IMR-90 (cell line): ENCODE measurements around the gene DDX31. TPM values are rescaled to one million over a fixed set of nuclear protein-coding genes. Genes with fewer than 3 reads are reported as not detected.

Experiments
- ATAC-seq: fragments of 200-7000 bp; cut with Tn5 transposase; 2 replicates; pipeline ENCODE4 v1.9.1; 2020; ENCODE audit warnings: low read depth, mild to moderate bottlenecking, moderate library complexity
- BruUV-seq: library from RNA; stranded (reverse); fragments of 400-500 nt; replicated peaks from 2 replicates; lab custom pipeline; 2021; lab: Mats Ljungman, UMichigan
- CTCF ChIA-PET: fragments of 300-600 bp; formaldehyde crosslinking; extraction: SDS; loops from one replicate; lab custom pipeline; 2021; ENCODE audit warnings: antibody characterized with exemption; lab: Yijun Ruan, JAX
- POLR2A ChIA-PET: fragments of 300-600 bp; sonication (Branson Sonifier 250); formaldehyde crosslinking; loops from one replicate; lab custom pipeline; 2022; ENCODE audit warnings: antibody characterized with exemption; ENCODE audit not compliant: unreplicated experiment; lab: Charles Lee
- DNase-seq: peaks from one replicate; pipeline ENCODE4 v3.0.0; 2013
- H2AFZ ChIP-seq: replicated peaks from 2 replicates; pipeline ENCODE3; 2013; ENCODE audit warnings: low read length, mild to moderate bottlenecking; ENCODE audit not compliant: poor library complexity
- H2AK5ac ChIP-seq: 2 replicates; pipeline ENCODE4 v1.6.1; 2013; ENCODE audit warnings: low read depth, low read length, inconsistent platforms
- H2AK9ac ChIP-seq: replicated peaks from 2 replicates; pipeline ENCODE3; 2013; ENCODE audit warnings: mild to moderate bottlenecking, low read depth, low read length, moderate library complexity; ENCODE audit not compliant: poor library complexity
- H2BK120ac ChIP-seq: 2 replicates; pipeline ENCODE4 v1.6.1; 2013; ENCODE audit warnings: low read depth, low read length, inconsistent platforms
- H2BK15ac ChIP-seq: 3 replicates; pipeline ENCODE4 v1.6.1; 2013; ENCODE audit warnings: low read depth, low read length, inconsistent platforms
- H2BK20ac ChIP-seq: 2 replicates; pipeline ENCODE4 v1.6.1; 2013; ENCODE audit warnings: low read depth, mild to moderate bottlenecking, inconsistent platforms, low read length, moderate library complexity
- H2BK5ac ChIP-seq: 2 replicates; pipeline ENCODE4 v1.6.1; 2013; ENCODE audit warnings: mild to moderate bottlenecking, low read depth, low read length, inconsistent platforms; ENCODE audit not compliant: poor library complexity, severe bottlenecking
- H3K14ac ChIP-seq: replicated peaks from 2 replicates; pipeline ENCODE4 v1.6.1; 2013; ENCODE audit warnings: low read depth, low read length, inconsistent platforms
- H3K18ac ChIP-seq: 2 replicates; pipeline ENCODE4 v1.6.1; 2013; ENCODE audit warnings: low read depth, low read length, control low read depth
- H3K23ac ChIP-seq: 2 replicates; pipeline ENCODE4 v1.6.1; 2013; ENCODE audit warnings: low read depth, low read length, inconsistent platforms
- H3K27ac ChIP-seq: 2 replicates; pipeline ENCODE4 v1.5.1; 2013; ENCODE audit warnings: mild to moderate bottlenecking, control low read depth, low read length; ENCODE audit not compliant: insufficient read depth
- H3K27me3 ChIP-seq: 2 replicates; pipeline ENCODE4 v1.6.1; 2013; ENCODE audit warnings: low read length; ENCODE audit not compliant: control insufficient read depth, insufficient read depth
- H3K36me3 ChIP-seq: 2 replicates; pipeline ENCODE4 v1.6.1; 2013; ENCODE audit warnings: low read length, mixed read lengths; ENCODE audit not compliant: control insufficient read depth, insufficient read depth
- H3K4ac ChIP-seq: 2 replicates; pipeline ENCODE4 v1.6.1; 2013; ENCODE audit warnings: low read depth, low read length, inconsistent platforms
- H3K4me1 ChIP-seq: 2 replicates; pipeline ENCODE4 v1.6.1; 2013; ENCODE audit warnings: low read length, mixed read lengths; ENCODE audit not compliant: control insufficient read depth, insufficient read depth
- H3K4me2 ChIP-seq: 2 replicates; pipeline ENCODE4 v1.6.1; 2013; ENCODE audit warnings: low read depth, mild to moderate bottlenecking, control low read depth, low read length, moderate library complexity
- H3K4me3 ChIP-seq: 2 replicates; pipeline ENCODE4 v1.5.1; 2013; ENCODE audit warnings: low read depth, mild to moderate bottlenecking, control low read depth, low read length, moderate library complexity; ENCODE audit not compliant: insufficient read depth
- H3K56ac ChIP-seq: 2 replicates; pipeline ENCODE4 v1.6.1; 2013; ENCODE audit warnings: low read length, inconsistent platforms; ENCODE audit not compliant: insufficient read depth; ENCODE audit errors: extremely low read depth
- H3K79me1 ChIP-seq, 2 experiments: 2 replicates each; pipeline ENCODE4 v1.6.1; 2013; ENCODE audit warnings: low read length in 2 of 2, inconsistent platforms in 1 of 2, low read depth in 1 of 2
- H3K9ac ChIP-seq: 2 replicates; pipeline ENCODE4 v1.6.1; 2013; ENCODE audit warnings: low read depth, low read length, control low read depth
- H3K9me1 ChIP-seq: 2 replicates; pipeline ENCODE4 v1.6.1; 2013; ENCODE audit warnings: low read length, inconsistent platforms; ENCODE audit not compliant: insufficient read depth
- H3K9me3 ChIP-seq: 2 replicates; pipeline ENCODE4 v1.6.1; 2013; ENCODE audit warnings: low read length; ENCODE audit not compliant: control insufficient read depth, insufficient read depth
- H4K20me1 ChIP-seq: 2 replicates; pipeline ENCODE4 v1.6.1; 2013; ENCODE audit warnings: low read length, inconsistent platforms; ENCODE audit not compliant: insufficient read depth
- H4K5ac ChIP-seq: 2 replicates; pipeline ENCODE4 v1.6.1; 2013; ENCODE audit warnings: mild to moderate bottlenecking, low read depth, low read length, control low read depth
- H4K8ac ChIP-seq, 2 experiments: 2 replicates each; pipeline ENCODE4 v1.6.1; 2013; ENCODE audit warnings: low read depth in 2 of 2, low read length in 2 of 2, control low read depth in 1 of 2, inconsistent platforms in 1 of 2
- H4K91ac ChIP-seq: 2 replicates; pipeline ENCODE4 v1.6.1; 2013; ENCODE audit warnings: low read depth, low read length, inconsistent platforms; ENCODE audit not compliant: insufficient read depth
- BHLHE40 ChIP-seq: fragments of 150-350 bp; IDR thresholded peaks from 2 replicates; pipeline ENCODE4 v1.6.1; 2016; ENCODE audit warnings: mild to moderate bottlenecking, low read depth, low read length
- CEBPB ChIP-seq: IDR thresholded peaks from 2 replicates; pipeline ENCODE4 v1.6.1; 2012; ENCODE audit warnings: low read depth, low read length, improper control_type of control experiment
- CHD1 ChIP-seq: IDR thresholded peaks from 2 replicates; pipeline ENCODE4 v1.6.1; 2012; ENCODE audit warnings: low read depth, low read length, improper control_type of control experiment
- CTCF ChIP-seq: conservative IDR thresholded peaks from 2 replicates; pipeline ENCODE4 v1.5.1; 2012; ENCODE audit warnings: mild to moderate bottlenecking, low read depth, low read length, improper control_type of control experiment
- ELK1 ChIP-seq: fragments of 150-350 bp; IDR thresholded peaks from 2 replicates; pipeline ENCODE4 v1.6.1; 2016; ENCODE audit warnings: low read depth, mild to moderate bottlenecking, low read length, moderate library complexity, borderline replicate concordance
- FOS ChIP-seq: fragments of 150-350 bp; IDR thresholded peaks from 2 replicates; pipeline ENCODE4 v1.6.1; 2016; ENCODE audit warnings: low read depth, low read length
- MAFK ChIP-seq: IDR thresholded peaks from 2 replicates; pipeline ENCODE4 v1.6.1; 2012; ENCODE audit warnings: low read depth, low read length, improper control_type of control experiment
- MAZ ChIP-seq: IDR thresholded peaks from 2 replicates; pipeline ENCODE4 v1.6.1; 2012; ENCODE audit warnings: low read depth, mild to moderate bottlenecking, low read length, improper control_type of control experiment, moderate library complexity, borderline replicate concordance
- MXI1 ChIP-seq: IDR thresholded peaks from 2 replicates; pipeline ENCODE4 v1.6.1; 2012; ENCODE audit warnings: low read depth, mild to moderate bottlenecking, low read length, moderate library complexity, borderline replicate concordance
- NFE2L2 ChIP-seq: fragments of 150-350 bp; IDR thresholded peaks from 2 replicates; pipeline ENCODE4 v1.6.1; 2016; ENCODE audit warnings: low read depth, mild to moderate bottlenecking, low read length
- POLR2A ChIP-seq: IDR thresholded peaks from 2 replicates; pipeline ENCODE4 v1.6.1; 2012; ENCODE audit warnings: mild to moderate bottlenecking, low read depth, low read length
- RAD21 ChIP-seq: IDR thresholded peaks from 2 replicates; pipeline ENCODE4 v1.6.1; 2012; ENCODE audit warnings: low read length, improper control_type of control experiment
- RCOR1 ChIP-seq: IDR thresholded peaks from 2 replicates; pipeline ENCODE4 v1.6.1; 2012; ENCODE audit warnings: mild to moderate bottlenecking, low read length, improper control_type of control experiment; ENCODE audit not compliant: insufficient replicate concordance
- RFX5 ChIP-seq: IDR thresholded peaks from 2 replicates; pipeline ENCODE4 v1.8.0; 2012; ENCODE audit warnings: low read depth, mild to moderate bottlenecking, low read length, moderate library complexity
- SMC3 ChIP-seq: fragments of 150-350 bp; IDR thresholded peaks from 2 replicates; pipeline ENCODE4 v1.6.1; 2016; ENCODE audit warnings: low read depth, mild to moderate bottlenecking, antibody characterized with exemption, low read length, moderate library complexity
- USF2 ChIP-seq: fragments of 150-350 bp; IDR thresholded peaks from 2 replicates; pipeline ENCODE4 v1.6.1; 2017; ENCODE audit warnings: mild to moderate bottlenecking, antibody characterized with exemption, low read length, low read depth
- WGBS, 2 experiments: methylation state at CpG; one replicate each; pipeline versions ENCODE4 v1.1.5 to v1.1.7; 2013; ENCODE audit warnings: missing lambda C conversion rate in 2 of 2; ENCODE audit not compliant: insufficient read length in 1 of 2; ENCODE audit errors: extremely low coverage in 2 of 2; 5-methylcytosine and 5-hydroxymethylcytosine counted together
- dilution Hi-C: fragments of 300-500 bp; cut with HindIII; formaldehyde crosslinking; loops from one replicate; pipeline ENCODE4 v1.14.3; 2018; ENCODE audit warnings: low sequenced_read_pairs; ENCODE audit not compliant: unreplicated experiment
- in situ Hi-C: fragments of 300-500 bp; cut with MboI; formaldehyde crosslinking; loops from 3 replicates; pipeline ENCODE4 v1.14.3; 2019; ENCODE audit warnings: low sequenced_read_pairs, inconsistent platforms, mixed read lengths
- intact Hi-C: fragments of 100-400 bp; cut with micrococcal nuclease; formaldehyde crosslinking; loops from 2 replicates; pipeline ENCODE4 v1.10.0; 2022
- polyA plus RNA-seq, 3 experiments: library from polyadenylated mRNA; depleted of rRNA; stranded (reverse); fragments of >200 nt; gene quantifications; 2 replicates each; pipeline ENCODE4 v1.2.3, GENCODE V29; 2012; ENCODE audit warnings: low replicate concordance in 1 of 3
- total RNA-seq: library from RNA; depleted of rRNA; stranded (reverse); fragments of >200 nt; gene quantifications from 2 replicates; pipeline ENCODE4 v1.2.3, GENCODE V29; 2012

DDX31 gene
- total and polyA plus RNA-seq, 2 of the 4 experiments (the other 2 are of a cell fraction) = 10.7 to 14.0 TPM

- no peaks in the 10 kb centered on the region for H3K9me1 ChIP-seq
- no peak overlapping the region for H4K5ac ChIP-seq
- intact Hi-C loops (no loop called here), dilution Hi-C loops (no loop called here), in situ Hi-C loops (no loop called here)
- ChIA-PET CTCF (interaction anchor here (0.6 kb wide), 1 partner anchor 264 kb away, joined by 3 read pairs; no protein-coding TSS in a partner anchor), POLR2A (no interaction called here)
- no peak overlapping the region for H3K4me2 ChIP-seq
- H2AK9ac ChIP-seq = no peak overlapping the region
- no peak overlapping the region for H3K4me3 ChIP-seq
- no peak overlapping the region for H3K4ac ChIP-seq
- H2AK5ac ChIP-seq = no peak overlapping the region
- no peak overlapping the region for H4K8ac ChIP-seq
- no peak overlapping the region for H3K56ac ChIP-seq
- no peak overlapping the region for H2BK5ac ChIP-seq
- H3K27me3 ChIP-seq = peaks cover 36% of the 10 kb centered on the region
- no CpG with 5 or more reads among the region's 6 CpGs for WGBS, 2 experiments
- no TSS peak for BruUV-seq
- H3K23ac ChIP-seq = no peak overlapping the region
- DNase-seq (no peak), ATAC-seq (no peak)
- TF ChIP-seq BHLHE40 (no peak), CTCF (no peak), RFX5 (no peak), CHD1 (no peak), RCOR1 (no peak), CEBPB (no peak), FOS (no peak), SMC3 (no peak), MXI1 (no peak), USF2 (no peak), ELK1 (no peak), MAZ (no peak), MAFK (no peak), RAD21 (no peak), POLR2A (no peak), NFE2L2 (no peak)
- H3K18ac ChIP-seq = no peak overlapping the region
- H3K36me3 ChIP-seq = no peaks in the 10 kb centered on the region
- no peaks in the 10 kb centered on the region for H4K20me1 ChIP-seq
- no peak overlapping the region for H2AFZ ChIP-seq
- H3K4me1 ChIP-seq = no peaks in the 10 kb centered on the region
- H3K9ac ChIP-seq = no peak overlapping the region
- H2BK120ac ChIP-seq = no peak overlapping the region
- H4K91ac ChIP-seq = no peak overlapping the region
- H3K9me3 ChIP-seq = peaks cover 3% of the 10 kb centered on the region
- no peak overlapping the region for H3K27ac ChIP-seq
- no peak overlapping the region for H2BK20ac ChIP-seq
- H3K79me1 ChIP-seq = no peaks in the 10 kb centered on the region
- H3K14ac ChIP-seq = no peak overlapping the region
- H2BK15ac ChIP-seq = no peak overlapping the region
Observed at GRCh38 chr9:132556235-132556634, 113.5 kb downstream of the DDX31 start.
